ENCODE results near the gene TBX1.
A peak's percentile ranks its signal among the peaks of the same experiment; 100 is the strongest.

TBX1 gene

DNA sequence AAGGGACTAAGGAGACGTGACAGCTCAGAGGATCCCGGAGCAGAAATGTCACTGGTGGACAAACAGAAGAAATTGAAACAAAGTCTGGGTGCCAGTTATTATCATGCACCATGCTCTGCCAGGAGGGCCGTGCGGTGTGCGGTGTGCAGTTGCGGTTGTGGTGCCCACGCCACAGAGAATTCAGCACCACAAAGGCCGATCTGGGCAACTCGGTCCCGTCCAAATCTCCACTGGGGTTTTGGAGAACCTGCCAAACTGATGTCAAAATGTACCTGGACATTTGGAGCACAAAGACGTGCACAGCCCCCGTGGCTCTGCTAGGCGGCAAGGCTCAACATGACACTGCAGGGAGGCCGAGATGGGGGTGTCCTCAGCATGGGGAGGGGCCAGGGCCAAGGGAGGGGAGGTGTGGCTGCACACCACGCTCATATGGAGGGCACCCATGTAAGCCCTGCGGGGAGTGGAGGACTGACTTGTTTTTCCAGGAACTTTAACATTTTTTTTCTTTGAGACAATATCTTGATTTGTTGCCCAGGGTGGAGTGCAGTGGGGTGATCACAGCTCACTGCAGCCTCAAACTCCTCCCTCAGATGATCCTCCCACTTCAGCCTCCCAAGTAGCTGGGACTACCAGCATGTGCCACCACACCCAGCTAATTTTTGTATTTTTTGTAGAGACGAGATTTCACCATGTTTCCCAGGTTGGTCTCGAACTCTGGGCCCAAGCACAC, 54.7 kb downstream of the TBX1 start:
- DNase-seq: no peak
- Histone ChIP-seq H3K27ac (ENCODE audit: low read length) (no peak overlapping the region; the same call in 1 of the 2 replicates), H3K79me2 (ENCODE audit: insufficient read depth, low read length) (no peaks in the 10 kb centered on the region), H3K9me3 (ENCODE audit: insufficient read depth, low read length, severe bottlenecking) (no peaks in the 10 kb centered on the region), H3K4me1 (ENCODE audit: insufficient read depth, low read length) (no peaks in the 10 kb centered on the region), H3K4me3 (ENCODE audit: low read depth in 1 of 2, low read length in 2 of 2) (no peak overlapping the region), H3K27me3 (ENCODE audit: insufficient read depth, low read length, poor library complexity) (no peaks in the 10 kb centered on the region), H3K4me2 (ENCODE audit: insufficient read depth, low read length) (no peak overlapping the region), H3K9ac (ENCODE audit: low read depth, low read length) (no peak overlapping the region), H3K36me3 (ENCODE audit: insufficient read depth, low read length) (peaks cover 63% of the 10 kb centered on the region), H4K20me1 (ENCODE audit: insufficient read depth, low read length) (peaks cover 26% of the 10 kb centered on the region), H2AFZ (ENCODE audit: low read depth, low read length) (no peak overlapping the region)
- no peak for ATAC-seq (ENCODE audit: insufficient read depth, low read depth)
- TF ChIP-seq, protein P1, sequence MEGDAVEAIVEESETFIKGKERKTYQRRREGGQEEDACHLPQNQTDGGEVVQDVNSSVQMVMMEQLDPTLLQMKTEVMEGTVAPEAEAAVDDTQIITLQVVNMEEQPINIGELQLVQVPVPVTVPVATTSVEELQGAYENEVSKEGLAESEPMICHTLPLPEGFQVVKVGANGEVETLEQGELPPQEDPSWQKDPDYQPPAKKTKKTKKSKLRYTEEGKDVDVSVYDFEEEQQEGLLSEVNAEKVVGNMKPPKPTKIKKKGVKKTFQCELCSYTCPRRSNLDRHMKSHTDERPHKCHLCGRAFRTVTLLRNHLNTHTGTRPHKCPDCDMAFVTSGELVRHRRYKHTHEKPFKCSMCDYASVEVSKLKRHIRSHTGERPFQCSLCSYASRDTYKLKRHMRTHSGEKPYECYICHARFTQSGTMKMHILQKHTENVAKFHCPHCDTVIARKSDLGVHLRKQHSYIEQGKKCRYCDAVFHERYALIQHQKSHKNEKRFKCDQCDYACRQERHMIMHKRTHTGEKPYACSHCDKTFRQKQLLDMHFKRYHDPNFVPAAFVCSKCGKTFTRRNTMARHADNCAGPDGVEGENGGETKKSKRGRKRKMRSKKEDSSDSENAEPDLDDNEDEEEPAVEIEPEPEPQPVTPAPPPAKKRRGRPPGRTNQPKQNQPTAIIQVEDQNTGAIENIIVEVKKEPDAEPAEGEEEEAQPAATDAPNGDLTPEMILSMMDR (IDR thresholded peaks at IDR 0.05; ENCODE audit: borderline replicate concordance, extremely low read depth, low read length, poor library complexity, severe bottlenecking): no peak
- no peak for TF ChIP-seq EZH2 (IDR thresholded peaks at IDR 0.05; ENCODE audit: borderline replicate concordance, low read depth, low read length, severe bottlenecking)

DNA sequence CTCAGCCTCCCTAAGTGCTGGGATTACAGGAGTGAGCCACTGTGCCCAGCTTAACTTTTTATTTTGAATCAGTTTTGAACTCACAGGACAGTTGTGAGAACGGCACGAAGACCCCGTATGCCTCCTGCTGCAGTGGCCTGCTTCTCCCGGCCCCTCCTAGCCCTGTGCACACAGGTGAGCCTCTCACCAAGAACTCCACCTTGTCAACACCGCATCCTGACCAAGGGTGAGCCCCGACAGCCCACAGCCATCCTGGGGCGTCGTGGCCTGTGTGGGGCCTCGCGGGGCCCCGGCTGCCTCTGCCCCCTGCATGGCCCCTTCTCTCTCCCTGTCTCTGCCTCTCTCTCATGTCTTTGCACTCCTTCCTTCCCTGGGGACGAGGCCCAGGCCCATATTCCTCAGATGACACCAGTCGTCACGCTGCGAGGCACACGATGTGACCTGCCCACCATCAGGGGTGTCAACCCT, 55.3 kb downstream of the TBX1 start:
- ATAC-seq (ENCODE audit: insufficient read depth, low read depth) (no peak), DNase-seq (peak; percentile 2)
- no peak overlapping the region for H3K9ac ChIP-seq (ENCODE audit: low read depth, low read length)
- TF ChIP-seq, protein P1 (IDR thresholded peaks at IDR 0.05; ENCODE audit: borderline replicate concordance, extremely low read depth, low read length, poor library complexity, severe bottlenecking): no peak
- TF ChIP-seq EZH2 (IDR thresholded peaks at IDR 0.05; ENCODE audit: borderline replicate concordance, low read depth, low read length, severe bottlenecking): no peak
- H3K4me3 ChIP-seq (ENCODE audit: low read depth in 1 of 2, low read length in 2 of 2): no peak overlapping the region
- H3K9me3 ChIP-seq (ENCODE audit: insufficient read depth, low read length, severe bottlenecking): no peaks in the 10 kb centered on the region
- H2AFZ ChIP-seq (ENCODE audit: low read depth, low read length): no peak overlapping the region
- H3K4me2 ChIP-seq (ENCODE audit: insufficient read depth, low read length): no peak overlapping the region
- no peaks in the 10 kb centered on the region for H3K27me3 ChIP-seq (ENCODE audit: insufficient read depth, low read length, poor library complexity)
- H4K20me1 ChIP-seq (ENCODE audit: insufficient read depth, low read length): peaks cover 27% of the 10 kb centered on the region
- no peak overlapping the region for H3K27ac ChIP-seq (ENCODE audit: low read length)
- peaks cover 67% of the 10 kb centered on the region for H3K36me3 ChIP-seq (ENCODE audit: insufficient read depth, low read length)
- H3K4me1 ChIP-seq (ENCODE audit: insufficient read depth, low read length): no peaks in the 10 kb centered on the region
- no peaks in the 10 kb centered on the region for H3K79me2 ChIP-seq (ENCODE audit: insufficient read depth, low read length)

- no peak for DNase-seq
- no peak overlapping the region for H2AFZ ChIP-seq (ENCODE audit: low read depth, low read length)
- no peak overlapping the region for H3K9ac ChIP-seq (ENCODE audit: low read depth, low read length)
- no peak overlapping the region for H3K4me3 ChIP-seq (ENCODE audit: low read depth in 1 of 2, low read length in 2 of 2)
- peak overlapping the region; percentile 45; the same call in 1 of the 2 replicates for H3K27ac ChIP-seq (ENCODE audit: low read length)
- no peak for TF ChIP-seq EZH2 (IDR thresholded peaks at IDR 0.05; ENCODE audit: borderline replicate concordance, low read depth, low read length, severe bottlenecking)
- TF ChIP-seq, protein P1 (IDR thresholded peaks at IDR 0.05; ENCODE audit: borderline replicate concordance, extremely low read depth, low read length, poor library complexity, severe bottlenecking): no peak
- H3K79me2 ChIP-seq (ENCODE audit: insufficient read depth, low read length): no peaks in the 10 kb centered on the region
- no peaks in the 10 kb centered on the region for H3K27me3 ChIP-seq (ENCODE audit: insufficient read depth, low read length, poor library complexity)
- H3K9me3 ChIP-seq (ENCODE audit: insufficient read depth, low read length, severe bottlenecking): no peaks in the 10 kb centered on the region
- no peaks in the 10 kb centered on the region for H3K4me1 ChIP-seq (ENCODE audit: insufficient read depth, low read length)
- H4K20me1 ChIP-seq (ENCODE audit: insufficient read depth, low read length): peaks cover 33% of the 10 kb centered on the region
- no peak overlapping the region for H3K4me2 ChIP-seq (ENCODE audit: insufficient read depth, low read length)
- peaks cover 69% of the 10 kb centered on the region for H3K36me3 ChIP-seq (ENCODE audit: insufficient read depth, low read length)
- no peak for ATAC-seq (ENCODE audit: insufficient read depth, low read depth)
Measured at GRCh38 chr22:19816372-19817119, 56.0 kb downstream of the TBX1 start.

All from DND-41 (cell line).